ENCODE data around the gene ACLY. TPM values are rescaled to one million over a fixed set of nuclear protein-coding genes. Genes with fewer than 3 reads are reported as not detected.
A peak's percentile ranks its signal among the peaks of the same experiment; 100 is the strongest.

The ACLY gene
- total RNA-seq, 4 donors from 2014 or later: 40.5 to 81.9 (median 72.9) TPM

- H3K4me1 ChIP-seq: peaks cover 10% of the 10 kb centered on the region
- H3K4me3 ChIP-seq: no peak overlapping the region
- no peaks in the 10 kb centered on the region for H3K36me3 ChIP-seq
- no peaks in the 10 kb centered on the region for H3K9me3 ChIP-seq
- TF ChIP-seq CTCF (IDR thresholded peaks at IDR 0.05) (no peak), POLR2AphosphoS5 (IDR thresholded peaks at IDR 0.05) (no peak), EP300 (IDR thresholded peaks at IDR 0.05) (no peak), POLR2A (IDR thresholded peaks at IDR 0.05) (no peak)
- DNase-seq (ENCODE audit: low spot score in 2 of 2): no peak
- H3K27ac ChIP-seq: no peak overlapping the region
- H3K27me3 ChIP-seq: no peaks in the 10 kb centered on the region
- 78% methylated on average over 6 of the region's 6 CpGs for WGBS
These were observed 10.0 kb upstream of the ACLY start for GRCh38 chr17:41928693-41929251.

GRCh38 chr17:41925991-41926590 is 7.3 kb upstream of the ACLY start:
- no peak for TF ChIP-seq CTCF (IDR thresholded peaks at IDR 0.05)
- no peak for TF ChIP-seq EP300 (IDR thresholded peaks at IDR 0.05)
- no peak for TF ChIP-seq POLR2A (IDR thresholded peaks at IDR 0.05)
- no peak for TF ChIP-seq POLR2AphosphoS5 (IDR thresholded peaks at IDR 0.05)
- H3K9me3 ChIP-seq: no peaks in the 10 kb centered on the region
- WGBS: 87% methylated on average over 7 of the region's 7 CpGs

GRCh38 chr17:41920580-41920955 is 1.8 kb upstream of the ACLY start:
- WGBS: 92% methylated on average over 5 of the region's 5 CpGs
- no peak for DNase-seq (ENCODE audit: low spot score in 2 of 2)
- Histone ChIP-seq H3K9me3 (no peaks in the 10 kb centered on the region), H3K36me3 (no peaks in the 10 kb centered on the region), H3K27me3 (no peaks in the 10 kb centered on the region), H3K27ac (no peak overlapping the region), H3K4me1 (peaks cover 31% of the 10 kb centered on the region), H3K4me3 (no peak overlapping the region)
- no peak for TF ChIP-seq EP300 (IDR thresholded peaks at IDR 0.05)
- TF ChIP-seq POLR2A (IDR thresholded peaks at IDR 0.05): no peak
- no peak for TF ChIP-seq POLR2AphosphoS5 (IDR thresholded peaks at IDR 0.05)
- TF ChIP-seq CTCF (IDR thresholded peaks at IDR 0.05): no peak

More at GRCh38 chr17:41925991-41926590, 7.3 kb upstream of the ACLY start:
- DNase-seq (ENCODE audit: low spot score in 2 of 2): no peak
- Histone ChIP-seq H3K27ac (no peak overlapping the region), H3K27me3 (no peaks in the 10 kb centered on the region), H3K4me3 (no peak overlapping the region), H3K4me1 (peaks cover 10% of the 10 kb centered on the region), H3K36me3 (no peaks in the 10 kb centered on the region)

- DNase-seq (ENCODE audit: low spot score in 2 of 2): no peak
- Histone ChIP-seq H3K4me3 (peak overlapping the region; percentile 70), H3K27ac (peak overlapping the region; percentile 84), H3K27me3 (no peaks in the 10 kb centered on the region), H3K36me3 (no peaks in the 10 kb centered on the region), H3K9me3 (no peaks in the 10 kb centered on the region), H3K4me1 (peaks cover 35% of the 10 kb centered on the region)
- 56% methylated on average over 7 of the region's 7 CpGs for WGBS
- TF ChIP-seq POLR2A (IDR thresholded peaks at IDR 0.05) (no peak), EP300 (IDR thresholded peaks at IDR 0.05) (no peak), CTCF (IDR thresholded peaks at IDR 0.05) (no peak), POLR2AphosphoS5 (IDR thresholded peaks at IDR 0.05) (no peak)
These were observed 1.3 kb upstream of the ACLY start for GRCh38 chr17:41919840-41920579.

GRCh38 chr17:41919165-41919817 is 540 bp upstream of the ACLY start:
- TF ChIP-seq EP300 (IDR thresholded peaks at IDR 0.05) (no peak), POLR2AphosphoS5 (IDR thresholded peaks at IDR 0.05) (no peak), CTCF (IDR thresholded peaks at IDR 0.05) (no peak), POLR2A (IDR thresholded peaks at IDR 0.05) (no peak)
- WGBS: 7% methylated on average over 14 of the region's 33 CpGs
- peaks cover 40% of the 10 kb centered on the region for H3K4me1 ChIP-seq
- peak overlapping the region; percentile 70 for H3K4me3 ChIP-seq
- H3K9me3 ChIP-seq: no peaks in the 10 kb centered on the region
- DNase-seq (ENCODE audit: low spot score in 2 of 2): peak in 1 of 2 donors; percentile 82
- H3K27ac ChIP-seq: peak overlapping the region; percentile 84
- no peaks in the 10 kb centered on the region for H3K27me3 ChIP-seq
- no peaks in the 10 kb centered on the region for H3K36me3 ChIP-seq

Data from suprapubic skin (tissue), 4 donors.